Bronchus fibroblast of lung (primary cell): ENCODE results near the gene ACSM6. TPM values are rescaled to one million over a fixed set of nuclear protein-coding genes. Genes with fewer than 3 reads are reported as not detected.

Experiments used
- total RNA-seq: library from RNA; depleted of rRNA; stranded (reverse); fragments of >200 nt; gene quantifications from 2 replicates; pipeline ENCODE4 v1.2.3, GENCODE V29; 2015

The ACSM6 gene, protein sequence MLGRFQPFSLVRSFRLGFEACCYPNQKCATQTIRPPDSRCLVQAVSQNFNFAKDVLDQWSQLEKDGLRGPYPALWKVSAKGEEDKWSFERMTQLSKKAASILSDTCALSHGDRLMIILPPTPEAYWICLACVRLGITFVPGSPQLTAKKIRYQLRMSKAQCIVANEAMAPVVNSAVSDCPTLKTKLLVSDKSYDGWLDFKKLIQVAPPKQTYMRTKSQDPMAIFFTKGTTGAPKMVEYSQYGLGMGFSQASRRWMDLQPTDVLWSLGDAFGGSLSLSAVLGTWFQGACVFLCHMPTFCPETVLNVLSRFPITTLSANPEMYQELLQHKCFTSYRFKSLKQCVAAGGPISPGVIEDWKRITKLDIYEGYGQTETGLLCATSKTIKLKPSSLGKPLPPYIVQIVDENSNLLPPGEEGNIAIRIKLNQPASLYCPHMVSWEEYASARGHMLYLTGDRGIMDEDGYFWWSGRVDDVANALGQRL
- not detected in 2 replicates for total RNA-seq

DNA sequence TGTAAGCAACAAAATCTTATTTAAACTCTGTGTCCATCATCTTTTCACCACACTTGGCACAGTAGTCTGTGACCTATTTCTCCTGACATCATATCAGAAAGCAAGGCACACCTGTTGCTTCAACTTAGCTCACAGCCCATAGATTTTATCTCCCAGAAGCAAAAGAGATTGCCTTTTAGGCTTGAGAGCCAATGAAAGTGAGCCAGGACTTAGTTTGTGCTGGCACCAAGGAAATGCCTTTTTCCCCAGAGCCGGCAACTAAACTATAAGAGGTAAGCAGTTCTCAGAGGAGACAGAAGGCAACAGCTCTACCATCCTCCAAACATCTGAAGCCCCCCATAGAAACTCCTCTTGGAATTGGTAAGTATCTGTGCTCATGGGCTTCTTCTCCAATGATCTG is at the start of gene ACSM6:
Gene ACSM6 (plus strand): TSS at position 295 of the 400 bp plus-strand sequence. CDS start 248 bp downstream, outside the sequence.

Other genes with a start within 250 kb of the ACSM6 start
- not detected in 2 replicates for gene CYP2C8, start 124.7 kb upstream of the ACSM6 start, total RNA-seq
- gene PDLIM1, start 96.8 kb downstream of the ACSM6 start, total RNA-seq, result 24.2 and 25.2 TPM in 2 replicates